Measurements from ENCODE around the gene MUCL3.

MUCL3 gene

GRCh38 chr6:30979141-30979540, 38.4 kb downstream of the MUCL3 start:
- ATAC-seq = no peak
- TF ChIP-seq GLIS3 (CRISPR knock-in tag; IDR thresholded peaks at IDR 0.05) = no peak

GRCh38 chr6:30979690-30980089, 38.9 kb downstream of the MUCL3 start:
- no peak for TF ChIP-seq ZC3H10 (CRISPR knock-in tag; IDR thresholded peaks at IDR 0.05)
- no peak for TF ChIP-seq GLIS3 (CRISPR knock-in tag; IDR thresholded peaks at IDR 0.05)
- TF ChIP-seq CSRNP3 (CRISPR knock-in tag; IDR thresholded peaks at IDR 0.05) = no peak
- no peak for TF ChIP-seq PPARA (CRISPR knock-in tag; IDR thresholded peaks at IDR 0.05; ENCODE audit: borderline replicate concordance)
- TF ChIP-seq RARB (CRISPR knock-in tag; IDR thresholded peaks at IDR 0.05) = no peak
- TF ChIP-seq ZFP30 (CRISPR knock-in tag; IDR thresholded peaks at IDR 0.05) = no peak
- TF ChIP-seq POU6F1 (CRISPR knock-in tag; IDR thresholded peaks at IDR 0.05; ENCODE audit: borderline replicate concordance, low read depth) = no peak
- TF ChIP-seq ESRRG (CRISPR knock-in tag; IDR thresholded peaks at IDR 0.05) = no peak
- no peak for TF ChIP-seq ZFP3 (CRISPR knock-in tag; IDR thresholded peaks at IDR 0.05)
- no peak for TF ChIP-seq ARNTL (CRISPR knock-in tag; IDR thresholded peaks at IDR 0.05; ENCODE audit: borderline replicate concordance, low read depth)
- TF ChIP-seq ZNF8 (CRISPR knock-in tag; IDR thresholded peaks at IDR 0.05) = no peak
- no peak for TF ChIP-seq OSR1 (CRISPR knock-in tag; IDR thresholded peaks at IDR 0.05)
- TF ChIP-seq ZNF70 (CRISPR knock-in tag; IDR thresholded peaks at IDR 0.05) = no peak
- TF ChIP-seq CSDC2 (CRISPR knock-in tag; IDR thresholded peaks at IDR 0.05) = no peak
- ATAC-seq = no peak

GRCh38 chr6:30981942-30982772, 41.4 kb downstream of the MUCL3 start:
- TF ChIP-seq CSDC2 (CRISPR knock-in tag; IDR thresholded peaks at IDR 0.05) (no peak), SNAI2 (CRISPR knock-in tag; IDR thresholded peaks at IDR 0.05) (no peak), PPARA (CRISPR knock-in tag; IDR thresholded peaks at IDR 0.05; ENCODE audit: borderline replicate concordance) (no peak), ZFP30 (CRISPR knock-in tag; IDR thresholded peaks at IDR 0.05) (no peak), RARB (CRISPR knock-in tag; IDR thresholded peaks at IDR 0.05) (no peak), OSR1 (CRISPR knock-in tag; IDR thresholded peaks at IDR 0.05) (no peak), GLIS3 (CRISPR knock-in tag; IDR thresholded peaks at IDR 0.05) (no peak), ZFP3 (CRISPR knock-in tag; IDR thresholded peaks at IDR 0.05) (no peak), TCF4 (CRISPR knock-in tag; IDR thresholded peaks at IDR 0.05; ENCODE audit: borderline replicate concordance) (no peak), ZNF70 (CRISPR knock-in tag; IDR thresholded peaks at IDR 0.05) (no peak), TOX (CRISPR knock-in tag; IDR thresholded peaks at IDR 0.05; ENCODE audit: borderline replicate concordance) (no peak), ARNTL (CRISPR knock-in tag; IDR thresholded peaks at IDR 0.05; ENCODE audit: borderline replicate concordance, low read depth) (no peak), ZNF8 (CRISPR knock-in tag; IDR thresholded peaks at IDR 0.05) (no peak), PATZ1 (CRISPR knock-in tag; IDR thresholded peaks at IDR 0.05; ENCODE audit: borderline replicate concordance) (no peak), ZNF565 (CRISPR knock-in tag; conservative IDR thresholded peaks at IDR 0.05; ENCODE audit: low read depth) (no peak), ISL1 (CRISPR knock-in tag; IDR thresholded peaks at IDR 0.05) (no peak), ZC3H10 (CRISPR knock-in tag; IDR thresholded peaks at IDR 0.05) (no peak), CREB5 (CRISPR knock-in tag; IDR thresholded peaks at IDR 0.05; ENCODE audit: low read depth) (no peak), CSRNP3 (CRISPR knock-in tag; IDR thresholded peaks at IDR 0.05) (no peak)
- ATAC-seq = peak; percentile 94

All from SK-N-SH treated with all-trans-retinoic acid at 6 μM for 48 hours (cell line).